ENCODE measurements around the gene FITM1. TPM values are rescaled to one million over a fixed set of nuclear protein-coding genes. Genes with fewer than 3 reads are reported as not detected.

The FITM1 gene
- total RNA-seq, 2 donors from 2014 or later, result 74.3 to 180 TPM

DNA sequence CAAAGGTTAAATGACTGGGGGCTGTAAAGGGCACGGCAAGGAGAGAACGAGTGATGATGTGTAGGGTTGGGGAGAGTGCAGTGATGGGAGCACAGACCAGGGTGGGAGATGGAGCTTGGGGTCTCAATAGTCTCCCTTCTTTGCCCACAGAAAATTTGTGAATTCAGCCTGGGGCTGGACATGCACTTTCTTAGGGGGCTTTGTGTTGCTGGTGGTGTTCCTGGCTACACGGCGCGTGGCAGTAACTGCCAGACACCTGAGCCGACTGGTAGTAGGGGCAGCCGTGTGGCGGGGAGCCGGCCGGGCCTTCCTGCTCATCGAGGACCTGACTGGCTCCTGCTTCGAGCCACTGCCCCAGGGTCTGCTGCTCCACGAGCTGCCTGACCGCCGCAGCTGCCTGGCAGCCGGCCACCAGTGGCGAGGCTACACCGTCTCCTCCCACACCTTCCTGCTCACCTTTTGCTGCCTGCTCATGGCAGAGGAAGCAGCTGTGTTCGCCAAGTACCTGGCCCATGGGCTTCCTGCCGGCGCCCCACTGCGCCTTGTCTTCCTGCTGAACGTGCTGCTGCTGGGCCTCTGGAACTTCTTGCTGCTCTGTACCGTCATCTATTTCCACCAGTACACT, 1.7 kb downstream of the FITM1 start:
- Histone ChIP-seq H3K27me3 (no peaks in the 10 kb centered on the region), H3K4me3 (peak overlapping the region; percentile 39), H3K4me1 (peaks cover 0 to 44% of the 10 kb centered on the region in 2 donors), H3K27ac (peak overlapping the region; percentile 86 to 94), H3K9me3 (no peaks in the 10 kb centered on the region), H3K36me3 (no peaks in the 10 kb centered on the region)
- no peak for DNase-seq (ENCODE audit: low spot score)
- TF ChIP-seq, protein P1, sequence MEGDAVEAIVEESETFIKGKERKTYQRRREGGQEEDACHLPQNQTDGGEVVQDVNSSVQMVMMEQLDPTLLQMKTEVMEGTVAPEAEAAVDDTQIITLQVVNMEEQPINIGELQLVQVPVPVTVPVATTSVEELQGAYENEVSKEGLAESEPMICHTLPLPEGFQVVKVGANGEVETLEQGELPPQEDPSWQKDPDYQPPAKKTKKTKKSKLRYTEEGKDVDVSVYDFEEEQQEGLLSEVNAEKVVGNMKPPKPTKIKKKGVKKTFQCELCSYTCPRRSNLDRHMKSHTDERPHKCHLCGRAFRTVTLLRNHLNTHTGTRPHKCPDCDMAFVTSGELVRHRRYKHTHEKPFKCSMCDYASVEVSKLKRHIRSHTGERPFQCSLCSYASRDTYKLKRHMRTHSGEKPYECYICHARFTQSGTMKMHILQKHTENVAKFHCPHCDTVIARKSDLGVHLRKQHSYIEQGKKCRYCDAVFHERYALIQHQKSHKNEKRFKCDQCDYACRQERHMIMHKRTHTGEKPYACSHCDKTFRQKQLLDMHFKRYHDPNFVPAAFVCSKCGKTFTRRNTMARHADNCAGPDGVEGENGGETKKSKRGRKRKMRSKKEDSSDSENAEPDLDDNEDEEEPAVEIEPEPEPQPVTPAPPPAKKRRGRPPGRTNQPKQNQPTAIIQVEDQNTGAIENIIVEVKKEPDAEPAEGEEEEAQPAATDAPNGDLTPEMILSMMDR (IDR thresholded peaks at IDR 0.05), result no peak

DNA sequence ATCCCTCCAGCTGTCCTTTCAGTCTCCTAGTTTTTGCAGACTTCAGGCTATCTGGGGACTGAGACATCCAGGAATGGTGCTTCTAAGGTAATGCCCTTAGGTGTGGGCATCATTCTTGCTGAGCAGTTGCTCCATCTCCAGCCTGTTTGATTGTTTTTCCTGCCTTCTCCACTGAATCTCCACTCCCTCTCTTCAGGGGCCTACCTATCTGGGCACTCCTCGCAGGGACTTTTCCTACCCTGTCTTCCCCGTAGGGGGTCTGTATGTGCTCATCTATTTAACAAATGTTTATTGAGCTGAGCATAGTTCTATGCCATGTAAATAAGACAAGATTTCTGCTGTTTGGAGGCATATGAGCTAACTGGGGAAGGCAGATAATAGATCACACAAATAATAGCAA, 2.5 kb downstream of the FITM1 start:
- no peaks in the 10 kb centered on the region for H3K9me3 ChIP-seq
- peak overlapping the region; percentile 86 to 94 for H3K27ac ChIP-seq
- H3K27me3 ChIP-seq, result no peaks in the 10 kb centered on the region
- H3K4me1 ChIP-seq, result peaks cover 0 to 48% of the 10 kb centered on the region in 2 donors
- H3K36me3 ChIP-seq, result peaks cover 4% of the 10 kb centered on the region
- DNase-seq (ENCODE audit: low spot score), result no peak
- peak overlapping the region; percentile 39 for H3K4me3 ChIP-seq
- TF ChIP-seq, protein P1 (IDR thresholded peaks at IDR 0.05), result no peak

DNA sequence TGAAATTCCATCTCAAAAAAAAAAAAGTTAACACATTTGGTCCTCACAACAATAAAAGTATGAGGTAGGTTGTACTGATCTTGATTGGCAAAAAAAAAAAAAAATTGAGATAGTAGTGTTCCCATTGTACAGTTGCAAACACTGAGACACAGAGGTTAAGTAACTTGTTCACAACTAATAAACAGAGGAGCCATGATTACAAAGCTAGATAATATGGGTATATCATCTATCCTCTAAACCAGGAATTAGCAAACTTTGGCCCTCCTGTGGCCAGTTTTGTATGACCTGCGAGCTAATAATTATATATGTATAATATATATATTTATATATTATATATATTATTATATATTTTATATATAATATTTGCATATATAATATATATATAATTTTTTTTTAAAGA, 3.3 kb downstream of the FITM1 start:
- no peak overlapping the region for H3K27ac ChIP-seq
- no peaks in the 10 kb centered on the region for H3K9me3 ChIP-seq
- TF ChIP-seq, protein P1 (IDR thresholded peaks at IDR 0.05), result no peak
- DNase-seq (ENCODE audit: low spot score), result no peak
- H3K4me3 ChIP-seq, result no peak overlapping the region
- H3K36me3 ChIP-seq, result peaks cover 12% of the 10 kb centered on the region
- peaks cover 0 to 56% of the 10 kb centered on the region in 2 donors for H3K4me1 ChIP-seq
- H3K27me3 ChIP-seq, result no peaks in the 10 kb centered on the region

DNA sequence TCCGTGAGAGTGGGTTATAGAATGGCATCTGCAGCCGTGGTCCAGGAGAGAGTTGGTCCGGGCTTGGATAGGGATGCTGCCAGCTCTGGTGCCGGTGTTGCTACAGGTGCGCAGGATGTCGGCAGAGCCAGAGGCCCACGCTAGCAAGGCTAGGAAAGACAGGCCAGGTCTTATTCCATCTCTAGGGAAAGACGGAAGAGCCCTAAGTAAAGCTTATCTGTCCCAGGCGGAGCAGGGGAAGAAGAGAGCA, 5.0 kb downstream of the FITM1 start:
- Histone ChIP-seq H3K4me1 (peaks cover 0 to 71% of the 10 kb centered on the region in 2 donors), H3K4me3 (peak overlapping the region; percentile 92 to 98), H3K27ac (peak overlapping the region; percentile 89 to 94), H3K27me3 (no peaks in the 10 kb centered on the region), H3K9me3 (no peaks in the 10 kb centered on the region), H3K36me3 (peaks cover 19% of the 10 kb centered on the region)
- TF ChIP-seq, protein P1 (IDR thresholded peaks at IDR 0.05), result no peak
- no peak for DNase-seq (ENCODE audit: low spot score)

DNA sequence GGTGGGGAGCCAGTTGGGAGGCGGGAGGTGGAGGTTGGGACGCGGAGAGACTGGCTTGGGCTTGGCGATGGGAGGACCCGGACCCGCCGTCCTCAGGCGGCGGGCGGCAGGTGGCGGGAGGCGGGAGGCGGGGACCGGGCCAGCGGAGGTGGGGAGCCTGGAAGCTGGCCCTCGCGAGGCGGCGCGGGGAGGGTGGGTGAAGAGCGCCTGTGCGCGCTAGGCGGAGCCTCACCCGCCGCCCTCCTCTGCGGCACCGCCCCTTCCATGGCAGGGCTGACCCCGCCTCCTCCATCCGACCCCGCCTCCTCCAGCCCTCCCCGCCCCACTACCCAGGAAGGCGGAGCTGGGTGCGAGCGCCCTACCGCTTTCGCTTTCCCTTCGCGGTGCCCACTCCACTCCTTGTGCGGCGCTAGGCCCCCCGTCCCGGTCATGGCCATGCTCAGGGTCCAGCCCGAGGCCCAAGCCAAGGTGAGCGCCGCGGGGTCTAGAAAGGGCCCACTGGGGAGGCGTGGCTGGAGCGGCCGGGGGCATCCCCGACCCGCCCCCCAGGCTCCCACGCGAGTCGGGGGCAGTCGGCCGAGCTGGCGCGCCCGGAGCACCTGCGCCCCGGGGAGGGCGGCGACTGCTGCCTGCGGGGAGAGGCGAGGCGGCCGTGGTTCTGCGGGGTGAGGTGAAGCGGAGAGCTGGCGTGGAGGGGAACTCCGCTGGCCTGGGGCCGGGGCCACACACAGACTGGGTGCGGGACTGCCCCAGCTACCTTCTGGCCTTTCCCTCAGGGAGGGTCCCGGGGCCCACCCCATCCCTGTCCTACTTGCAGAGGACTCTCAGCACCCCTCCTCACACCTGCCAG, 5.6 kb downstream of the FITM1 start, which contains the start of gene PSME1:
PSME1 (plus strand) TSS at position 361 of the 850 bp plus-strand sequence; CDS start at position 430, 69 bp downstream.
- Histone ChIP-seq H3K27ac (peak within 1 kb of the TSS; percentile 89 to 94), H3K4me1 (peaks cover 0 to 70% of the 10 kb centered on the region in 2 donors), H3K9me3 (no peaks in the 10 kb centered on the region), H3K36me3 (peaks cover 19% of the 10 kb centered on the region), H3K4me3 (peak within 1 kb of the TSS; percentile 92 to 98), H3K27me3 (no peaks in the 10 kb centered on the region)
- DNase-seq (ENCODE audit: low spot score), result peak; percentile 88
- TF ChIP-seq, protein P1 (IDR thresholded peaks at IDR 0.05), result peak in 1 of 2 donors; percentile 19

All from right atrium auricular region (tissue), 2 donors.